ENCODE results near the gene PDSS1.
"Not testable (repeated sequence)": the region's sequence is repeated elsewhere in the genome, so short reads cannot be mapped to it uniquely, and the experiment has no call there.

Gene PDSS1, protein sequence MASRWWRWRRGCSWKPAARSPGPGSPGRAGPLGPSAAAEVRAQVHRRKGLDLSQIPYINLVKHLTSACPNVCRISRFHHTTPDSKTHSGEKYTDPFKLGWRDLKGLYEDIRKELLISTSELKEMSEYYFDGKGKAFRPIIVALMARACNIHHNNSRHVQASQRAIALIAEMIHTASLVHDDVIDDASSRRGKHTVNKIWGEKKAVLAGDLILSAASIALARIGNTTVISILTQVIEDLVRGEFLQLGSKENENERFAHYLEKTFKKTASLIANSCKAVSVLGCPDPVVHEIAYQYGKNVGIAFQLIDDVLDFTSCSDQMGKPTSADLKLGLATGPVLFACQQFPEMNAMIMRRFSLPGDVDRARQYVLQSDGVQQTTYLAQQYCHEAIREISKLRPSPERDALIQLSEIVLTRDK

DNA sequence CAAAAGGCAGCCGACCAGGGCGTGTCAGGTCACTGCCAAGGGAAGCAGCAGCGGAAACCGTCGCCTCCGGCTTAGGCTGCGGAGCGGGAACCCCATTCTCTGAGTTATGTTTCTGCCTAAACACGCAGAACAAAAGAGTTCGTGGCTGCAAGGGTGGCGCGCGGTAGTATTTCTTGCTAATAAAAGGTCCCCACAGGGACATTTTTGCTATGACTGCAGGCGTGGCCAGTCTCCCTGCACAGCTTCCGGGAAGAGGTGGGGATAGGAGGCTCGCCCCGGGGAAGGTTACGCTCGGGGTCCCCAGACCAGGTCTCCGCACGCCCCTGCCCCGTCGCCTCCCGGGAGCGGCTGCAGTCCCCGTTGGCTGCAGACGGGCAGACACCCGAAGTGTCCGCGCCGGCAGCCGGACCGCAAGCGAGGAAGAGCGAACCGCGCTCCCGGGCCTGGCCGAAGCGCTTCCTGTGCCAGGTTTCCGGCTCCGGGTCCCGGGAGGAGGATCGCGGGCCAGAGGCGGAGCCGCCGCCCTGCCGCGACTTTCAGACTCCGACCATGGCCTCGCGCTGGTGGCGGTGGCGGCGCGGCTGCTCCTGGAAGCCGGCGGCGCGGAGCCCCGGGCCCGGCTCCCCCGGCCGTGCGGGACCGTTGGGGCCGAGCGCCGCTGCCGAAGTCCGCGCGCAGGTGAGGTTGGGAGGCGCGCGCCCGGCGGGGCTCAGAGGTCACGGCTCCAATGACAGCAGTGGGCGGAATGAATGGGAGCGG is at the start of gene PDSS1:
Gene PDSS1 (plus strand): TSS at position 539 of the 759 bp plus-strand sequence. CDS start 11 bp downstream, at position 550.
- DNase-seq (ENCODE audit: low spot score): peak; percentile 89

- not testable (repeated sequence) for DNase-seq (ENCODE audit: low spot score)
Measured at GRCh38 chr10:26648245-26648636, 49.3 kb upstream of the PDSS1 start.

DNA sequence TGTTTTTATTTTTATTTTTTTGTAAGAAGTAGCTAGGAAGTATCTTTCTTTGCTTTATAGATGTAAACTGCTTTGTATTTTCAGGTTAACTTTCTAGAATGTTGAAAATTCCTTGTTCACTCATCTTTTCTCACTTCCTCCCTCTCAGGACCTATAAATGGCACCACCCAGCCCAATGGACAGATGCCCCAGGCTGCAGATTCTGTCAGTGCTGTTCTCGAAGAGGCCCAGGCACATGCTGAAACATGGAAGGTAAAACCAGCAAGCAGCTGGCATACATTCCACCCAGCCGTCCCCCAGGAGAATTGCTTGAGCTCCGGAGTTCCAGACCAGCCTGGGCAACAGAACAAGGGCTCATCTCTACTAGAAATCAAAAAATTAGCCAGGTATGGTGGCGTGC is 47.1 kb upstream of the PDSS1 start:
- no peak for DNase-seq (ENCODE audit: low spot score)

GRCh38 chr10:26651476-26651875 is 46.0 kb upstream of the PDSS1 start:
- not testable (repeated sequence) for DNase-seq (ENCODE audit: low spot score)

- no peak for DNase-seq (ENCODE audit: low spot score)
Measured at GRCh38 chr10:26653004-26653403, 44.5 kb upstream of the PDSS1 start.

DNA sequence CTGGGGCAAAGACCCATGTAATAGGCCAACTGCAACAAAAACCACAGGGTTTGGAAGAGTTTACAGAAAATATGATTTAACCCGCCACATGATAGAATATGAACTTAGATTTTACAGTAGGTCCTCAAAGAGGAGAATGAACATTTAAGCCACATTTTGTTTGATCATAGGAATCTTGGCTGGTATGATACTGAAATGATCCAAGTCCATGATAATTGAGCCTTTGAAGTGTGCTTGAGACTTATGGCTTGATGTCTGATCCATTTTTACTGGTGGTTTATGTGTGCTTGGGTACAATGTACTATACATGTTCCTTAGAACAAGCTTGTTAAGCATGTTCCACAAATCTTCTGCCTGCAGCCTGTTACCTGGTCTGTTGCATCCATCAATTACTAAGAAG is 41.8 kb upstream of the PDSS1 start:
- no peak for DNase-seq (ENCODE audit: low spot score)

DNA sequence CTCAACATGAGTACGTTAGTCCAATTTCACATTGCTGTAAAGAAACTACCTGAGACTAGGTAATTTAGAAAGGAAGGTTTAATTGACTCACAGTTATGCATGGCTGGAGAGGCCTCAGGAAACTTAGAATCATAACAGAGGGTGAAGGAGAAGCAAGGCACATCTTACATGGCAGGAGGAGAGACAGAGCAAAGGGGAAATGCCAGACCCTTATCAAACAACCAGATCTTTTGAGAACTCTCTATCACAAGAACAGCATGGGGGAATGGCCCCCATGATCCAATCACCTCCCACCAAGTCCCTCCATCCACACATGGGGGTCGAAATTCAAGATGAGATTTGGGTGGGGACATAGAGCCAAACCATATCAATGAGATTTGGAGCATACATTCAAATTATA is 34.6 kb upstream of the PDSS1 start:
- DNase-seq (ENCODE audit: low spot score): no peak

DNA sequence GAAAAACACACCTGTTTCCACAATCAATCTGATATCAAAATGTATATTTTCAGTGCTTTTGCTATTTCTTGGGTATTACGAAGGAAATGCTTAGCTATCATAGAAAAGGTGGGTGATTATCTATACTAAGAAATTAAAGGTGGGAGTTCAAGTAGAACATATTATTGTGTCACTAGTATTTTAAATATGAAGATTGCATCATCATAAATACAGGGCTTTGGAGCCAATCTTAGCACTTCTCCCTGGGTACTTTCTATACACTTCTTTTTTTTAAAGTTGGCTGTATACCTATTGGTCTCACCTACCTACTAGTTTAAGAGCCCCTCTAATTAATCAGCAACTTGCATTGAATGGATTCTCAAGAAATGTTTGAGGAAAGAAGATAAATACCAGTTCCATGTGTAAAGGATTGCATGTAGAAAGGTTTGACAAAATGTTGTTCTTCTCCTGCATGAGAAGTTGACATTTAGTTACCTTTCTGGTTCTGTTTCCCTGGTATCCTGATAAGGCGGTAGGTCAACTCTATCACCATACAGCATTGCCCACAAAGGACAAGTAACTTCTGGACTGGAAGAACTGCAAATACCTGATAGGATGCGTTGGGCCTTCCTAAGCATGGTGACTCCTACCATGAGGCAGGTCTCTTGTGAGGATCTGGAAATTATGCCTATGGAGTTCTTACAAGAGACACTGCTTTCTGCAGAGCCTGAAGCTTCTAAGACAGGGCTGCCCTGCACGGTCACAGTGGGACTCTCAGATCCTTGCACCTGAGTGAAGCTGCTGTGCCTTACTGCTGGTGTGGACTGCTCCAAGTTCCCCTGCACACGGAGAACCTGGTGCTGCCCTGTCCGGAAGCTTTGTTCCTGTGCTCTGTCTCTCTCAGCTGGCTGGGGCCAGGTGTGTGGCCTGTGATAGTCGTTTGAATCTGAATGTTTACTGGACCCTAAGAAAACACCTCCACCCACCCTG is 32.1 kb upstream of the PDSS1 start:
- no peak for DNase-seq (ENCODE audit: low spot score)

GRCh38 chr10:26675873-26676257 is 21.6 kb upstream of the PDSS1 start:
- no peak for DNase-seq (ENCODE audit: low spot score)

GRCh38 chr10:26679588-26679987 is 17.9 kb upstream of the PDSS1 start:
- no peak for DNase-seq (ENCODE audit: low spot score)

GRCh38 chr10:26681076-26681475 is 16.4 kb upstream of the PDSS1 start:
- DNase-seq (ENCODE audit: low spot score): no peak

GRCh38 chr10:26681971-26682370 is 15.5 kb upstream of the PDSS1 start:
- DNase-seq (ENCODE audit: low spot score): not testable (repeated sequence)

DNA sequence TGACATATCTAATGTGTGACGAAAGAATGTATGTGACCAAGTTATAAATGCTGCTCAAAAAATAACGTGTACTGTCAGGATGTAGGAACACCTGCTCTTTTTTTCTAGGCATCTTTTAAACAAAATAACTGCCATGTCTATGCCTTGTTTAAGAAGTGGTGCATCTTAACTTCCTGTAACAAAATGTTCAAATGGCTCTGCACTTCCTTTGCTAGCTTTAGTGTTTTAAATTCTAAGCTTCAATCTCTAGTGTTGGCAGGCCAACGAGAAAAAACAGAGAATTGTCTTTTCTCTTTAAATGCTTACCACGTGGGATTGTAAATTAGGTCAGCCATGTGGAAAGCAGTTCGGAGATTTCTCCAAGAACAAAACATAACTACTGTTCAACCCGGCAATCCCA is 14.6 kb upstream of the PDSS1 start:
- no peak for DNase-seq (ENCODE audit: low spot score)

DNA sequence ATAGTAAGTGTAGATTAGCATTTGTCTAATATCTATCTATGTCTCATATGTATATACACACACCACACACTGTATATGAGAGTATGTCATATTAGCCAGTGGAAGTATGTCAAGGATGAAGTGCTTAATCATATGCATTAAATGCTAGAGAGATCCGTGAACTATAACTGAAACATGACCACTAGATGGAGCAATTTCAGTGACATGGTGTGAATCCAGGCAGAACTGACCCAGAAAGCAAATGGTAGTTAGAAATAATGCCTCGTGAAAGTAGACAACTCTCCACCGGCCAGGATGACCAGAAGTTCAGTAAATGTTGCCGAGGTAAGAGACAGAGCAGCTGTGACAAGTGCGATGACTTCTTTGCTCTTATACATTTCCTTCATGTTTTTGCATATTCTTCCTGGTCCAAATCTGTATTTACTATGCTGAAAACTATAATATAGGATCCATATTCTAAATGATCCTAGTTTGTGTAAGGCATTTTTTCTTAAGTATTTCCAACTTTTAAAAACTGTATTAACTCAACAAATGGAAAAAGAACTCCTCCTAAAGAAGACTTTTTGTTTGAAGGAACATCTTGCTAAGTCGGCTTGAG is 12.7 kb upstream of the PDSS1 start:
- peak; percentile 21 for DNase-seq (ENCODE audit: low spot score)

- DNase-seq (ENCODE audit: low spot score): no peak
Measured at GRCh38 chr10:26685441-26685840, 12.1 kb upstream of the PDSS1 start.

GRCh38 chr10:26689399-26689798 is 8.1 kb upstream of the PDSS1 start:
- no peak for DNase-seq (ENCODE audit: low spot score)

GRCh38 chr10:26690731-26691475 is 6.6 kb upstream of the PDSS1 start:
- DNase-seq (ENCODE audit: low spot score): no peak

DNA sequence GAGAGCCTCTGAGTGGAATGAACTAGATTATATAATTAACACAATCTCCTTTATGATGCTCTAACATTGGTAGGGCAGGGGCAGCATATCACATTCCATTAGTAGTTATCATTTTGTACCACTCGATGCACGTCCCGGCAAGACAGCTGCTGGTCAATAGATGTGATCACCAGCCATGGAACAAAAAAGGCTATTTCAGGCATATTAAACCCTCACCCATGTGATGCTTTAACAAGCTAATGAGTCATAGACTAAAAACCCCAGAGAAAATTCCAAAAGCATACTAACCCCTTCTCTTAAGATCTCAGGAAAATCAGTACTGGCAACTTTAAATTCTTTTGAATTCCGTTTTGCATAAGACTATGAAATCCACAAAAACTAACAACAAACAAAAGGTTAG is 3.0 kb upstream of the PDSS1 start:
- not testable (repeated sequence) for DNase-seq (ENCODE audit: low spot score)

DNA sequence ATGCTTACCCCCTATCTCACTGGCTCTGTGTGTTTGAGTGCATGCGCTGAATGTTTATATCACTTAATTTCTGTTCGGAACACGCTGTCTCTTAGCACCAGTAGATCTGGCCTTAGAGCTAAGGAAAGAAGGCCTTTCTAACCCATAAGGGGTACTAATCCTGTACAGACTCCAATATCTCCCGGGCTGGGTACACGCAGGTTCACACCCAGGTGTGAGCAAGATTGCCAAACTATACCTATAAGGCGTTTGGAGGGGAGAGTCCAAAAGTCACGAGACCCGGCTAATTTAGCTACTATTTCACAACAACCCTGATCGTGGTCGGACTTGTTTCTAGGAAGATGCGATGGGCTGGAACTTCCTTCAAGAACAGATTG is 727 bp upstream of the PDSS1 start:
- no peak for DNase-seq (ENCODE audit: low spot score)

- DNase-seq (ENCODE audit: low spot score): no peak
Measured at GRCh38 chr10:26697922-26698608, 564 bp downstream of the PDSS1 start.

Measured in AG08395 (cell line).